ENCODE results near the gene RASEF.

DNA sequence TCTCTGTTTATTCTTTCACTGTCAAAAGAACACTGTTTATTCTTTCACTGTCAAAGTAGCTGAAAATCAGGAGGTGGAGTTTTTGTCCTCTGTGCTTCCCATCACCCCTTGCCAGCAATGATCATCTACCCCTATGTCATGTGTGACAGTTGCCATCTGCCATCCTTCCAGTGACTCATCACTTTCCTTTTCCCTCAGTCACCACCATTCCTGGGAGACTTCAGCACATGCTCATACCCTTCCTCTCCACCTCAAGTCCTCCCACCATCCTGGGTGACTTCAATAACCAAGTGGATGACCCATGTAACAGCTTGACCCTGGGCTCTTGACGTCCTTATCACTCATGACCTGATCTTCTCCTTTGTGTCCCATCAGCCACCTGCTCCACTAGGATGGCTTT lies 43.3 kb upstream of the RASEF start:
- no peak for TF ChIP-seq CTCF (IDR thresholded peaks at IDR 0.05)
- no peak for TF ChIP-seq POLR2AphosphoS5 (IDR thresholded peaks at IDR 0.05)
- TF ChIP-seq POLR2A (IDR thresholded peaks at IDR 0.05): no peak

Data from prostate gland (tissue), 2 donors.